Measurements from ENCODE around the gene LRRC36.

- TF ChIP-seq CTCF (IDR thresholded peaks at IDR 0.05) (no peak), POLR2A (IDR thresholded peaks at IDR 0.05) (no peak)
These were observed 68.5 kb downstream of the LRRC36 start for GRCh38 chr16:67395105-67395457.
